ENCODE data around the gene MAFG. TPM values are rescaled to one million over a fixed set of nuclear protein-coding genes. Genes with fewer than 3 reads are reported as not detected.

The MAFG gene
- total RNA-seq, 1 experiment from 2014 or later, result 29.1 TPM

DNA sequence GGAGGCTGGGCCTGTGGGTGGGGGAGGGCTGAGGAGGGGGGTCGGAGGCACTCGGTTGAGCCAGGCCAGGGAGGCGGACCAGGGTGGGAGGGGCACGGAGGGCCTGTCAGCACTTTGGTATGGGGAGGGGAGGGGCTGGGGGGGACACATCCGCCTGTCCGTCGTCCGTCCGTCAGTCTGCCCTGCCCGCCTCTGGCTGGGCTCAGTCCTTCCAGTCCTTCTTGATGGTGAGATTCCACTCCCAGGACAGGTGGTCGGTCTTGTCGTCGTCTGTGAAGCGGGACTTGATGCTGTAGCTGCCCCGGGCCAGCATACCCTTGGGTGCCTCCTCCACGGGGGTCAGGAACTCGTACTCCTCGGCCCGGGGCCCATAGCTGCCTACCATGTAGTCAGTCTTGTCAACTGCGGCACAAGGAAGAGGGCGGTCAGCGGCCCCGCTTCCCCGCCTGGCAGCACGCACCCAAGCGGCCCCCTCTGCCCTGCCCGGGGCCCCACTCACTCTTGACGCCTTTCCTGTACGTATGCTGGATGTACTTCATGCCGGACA is 58.8 kb downstream of the MAFG start:
- Mint-ChIP-seq H3K36me3 (ENCODE audit: insufficient read depth, unreplicated experiment) (peaks cover 97% of the 10 kb centered on the region), H3K27ac (ENCODE audit: unreplicated experiment) (peak overlapping the region; percentile 90), H3K27me3 (ENCODE audit: insufficient read depth, unreplicated experiment) (no peaks in the 10 kb centered on the region), H3K9me3 (ENCODE audit: unreplicated experiment) (no peaks in the 10 kb centered on the region), H3K4me1 (ENCODE audit: low read depth, unreplicated experiment) (peaks cover 16% of the 10 kb centered on the region), H3K4me3 (ENCODE audit: unreplicated experiment) (peak overlapping the region; percentile 60)
- Histone ChIP-seq H3K4me3 (ENCODE audit: low read depth, low read length) (no peak overlapping the region), H3K27me3 (replicated peaks; ENCODE audit: control insufficient read depth, insufficient read depth, low read length) (no peaks in the 10 kb centered on the region), H3K9me3 (no peaks in the 10 kb centered on the region), H3K4me1 (peaks cover 50% of the 10 kb centered on the region), H3K36me3 (ENCODE audit: control insufficient read depth, insufficient read depth, low read length) (peaks cover 4% of the 10 kb centered on the region; the same call in 1 of the 2 replicates)
- peak; percentile 77 to 83 for DNase-seq
- ChIA-PET POLR2A (interaction anchor here (0.6 to 0.9 kb wide), 2 partner anchors 24 to 587 kb away, joined by 4 read pairs; no protein-coding TSS in a partner anchor), CTCF (interaction anchor here (0.8 to 1.0 kb wide), 2 partner anchors 158 to 169 kb away, joined by 3 to 4 read pairs; partner anchors contain the start of gene DCXR)
- intact Hi-C loops (cut with micrococcal nuclease; ENCODE audit: unreplicated experiment), result no loop called here
- TF ChIP-seq, protein P1, sequence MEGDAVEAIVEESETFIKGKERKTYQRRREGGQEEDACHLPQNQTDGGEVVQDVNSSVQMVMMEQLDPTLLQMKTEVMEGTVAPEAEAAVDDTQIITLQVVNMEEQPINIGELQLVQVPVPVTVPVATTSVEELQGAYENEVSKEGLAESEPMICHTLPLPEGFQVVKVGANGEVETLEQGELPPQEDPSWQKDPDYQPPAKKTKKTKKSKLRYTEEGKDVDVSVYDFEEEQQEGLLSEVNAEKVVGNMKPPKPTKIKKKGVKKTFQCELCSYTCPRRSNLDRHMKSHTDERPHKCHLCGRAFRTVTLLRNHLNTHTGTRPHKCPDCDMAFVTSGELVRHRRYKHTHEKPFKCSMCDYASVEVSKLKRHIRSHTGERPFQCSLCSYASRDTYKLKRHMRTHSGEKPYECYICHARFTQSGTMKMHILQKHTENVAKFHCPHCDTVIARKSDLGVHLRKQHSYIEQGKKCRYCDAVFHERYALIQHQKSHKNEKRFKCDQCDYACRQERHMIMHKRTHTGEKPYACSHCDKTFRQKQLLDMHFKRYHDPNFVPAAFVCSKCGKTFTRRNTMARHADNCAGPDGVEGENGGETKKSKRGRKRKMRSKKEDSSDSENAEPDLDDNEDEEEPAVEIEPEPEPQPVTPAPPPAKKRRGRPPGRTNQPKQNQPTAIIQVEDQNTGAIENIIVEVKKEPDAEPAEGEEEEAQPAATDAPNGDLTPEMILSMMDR (IDR thresholded peaks at IDR 0.05; ENCODE audit: insufficient read depth in 1 of 2, low read depth in 1 of 2, low read length in 1 of 2, severe bottlenecking in 1 of 2, unreplicated experiment in 1 of 2), result no peak
- BruUV-seq (replicated peaks), result TSS peak; percentile 56

Other genes starting within 250 kb of the MAFG start
- 45.1 and 49.8 TPM in 2 replicates for gene ARL16, start 243.9 kb downstream of the MAFG start, total RNA-seq (2022)
- 176 and 178 TPM in 2 replicates for gene HGS, start 243.7 kb downstream of the MAFG start, total RNA-seq (2022)
- 164 and 176 TPM in 2 replicates for gene MRPL12, start 224.4 kb downstream of the MAFG start, total RNA-seq (2022)
- 49.5 and 54.8 TPM in 2 replicates for gene SLC25A10, start 215.5 kb downstream of the MAFG start, total RNA-seq (2022)
- 0.91 and 1.0 TPM in 2 replicates for gene GCGR, start 123.6 kb downstream of the MAFG start, total RNA-seq (2022)
- 59.7 and 60.0 TPM in 2 replicates for gene MCRIP1, start 94.4 kb downstream of the MAFG start, total RNA-seq (2022)
- 0.93 TPM in 1 of 2 replicates, not detected in the other for gene PPP1R27, start 92.7 kb downstream of the MAFG start, total RNA-seq (2022)
- gene P4HB, start 67.2 kb downstream of the MAFG start, total RNA-seq (2022), result 895 and 958 TPM in 2 replicates
- 253 and 292 TPM in 2 replicates for gene ARHGDIA, start 56.4 kb downstream of the MAFG start, total RNA-seq (2022)
- 248 and 252 TPM in 2 replicates for gene ALYREF, start 36.1 kb downstream of the MAFG start, total RNA-seq (2022)
- gene ANAPC11, start 36.0 kb downstream of the MAFG start, total RNA-seq (2022), result 133 and 140 TPM in 2 replicates
- 0.37 and 0.68 TPM in 2 replicates for gene NPB, start 25.5 kb downstream of the MAFG start, total RNA-seq (2022)
- 125 and 151 TPM in 2 replicates for gene PCYT2, start 16.3 kb downstream of the MAFG start, total RNA-seq (2022)
- 55.6 and 57.4 TPM in 2 replicates for gene SIRT7, start 9.6 kb downstream of the MAFG start, total RNA-seq (2022)
- 200 and 203 TPM in 2 replicates for gene PYCR1, start 9.6 kb upstream of the MAFG start, total RNA-seq (2022)
- not detected in 2 replicates for gene MYADML2, start 19.5 kb upstream of the MAFG start, total RNA-seq (2022)
- gene NOTUM, start 33.5 kb upstream of the MAFG start, total RNA-seq (2022), result 11.1 and 13.0 TPM in 2 replicates
- gene ASPSCR1, start 49.9 kb upstream of the MAFG start, total RNA-seq (2022), result 58.0 and 59.2 TPM in 2 replicates
- 85.3 and 94.9 TPM in 2 replicates for gene CENPX, start 95.1 kb upstream of the MAFG start, total RNA-seq (2022)
- gene LRRC45, start 95.6 kb upstream of the MAFG start, total RNA-seq (2022), result 33.2 and 38.2 TPM in 2 replicates
- gene RAC3, start 103.9 kb upstream of the MAFG start, total RNA-seq (2022), result 94.5 and 96.7 TPM in 2 replicates
- 197 and 208 TPM in 2 replicates for gene DCXR, start 110.0 kb upstream of the MAFG start, total RNA-seq (2022)
- gene RFNG, start 124.1 kb upstream of the MAFG start, total RNA-seq (2022), result 33.0 and 35.5 TPM in 2 replicates
- gene GPS1, start 124.2 kb upstream of the MAFG start, total RNA-seq (2022), result 185 and 195 TPM in 2 replicates
- 129 TPM in 2 replicates for gene DUS1L, start 138.1 kb upstream of the MAFG start, total RNA-seq (2022)
- gene FASN, start 170.5 kb upstream of the MAFG start, total RNA-seq (2022), result 330 and 359 TPM in 2 replicates